GM18499 (cell line): Measurements from ENCODE around the gene PPCDC.

Experiments
- ATAC-seq: cut with Tn5 transposase; IDR thresholded peaks from one replicate; pipeline ENCODE4 v1.9.1; 2021; ENCODE audit warnings: moderate number of reproducible peaks; ENCODE audit not compliant: insufficient read depth, unreplicated experiment

The PPCDC gene, protein sequence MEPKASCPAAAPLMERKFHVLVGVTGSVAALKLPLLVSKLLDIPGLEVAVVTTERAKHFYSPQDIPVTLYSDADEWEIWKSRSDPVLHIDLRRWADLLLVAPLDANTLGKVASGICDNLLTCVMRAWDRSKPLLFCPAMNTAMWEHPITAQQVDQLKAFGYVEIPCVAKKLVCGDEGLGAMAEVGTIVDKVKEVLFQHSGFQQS

DNA sequence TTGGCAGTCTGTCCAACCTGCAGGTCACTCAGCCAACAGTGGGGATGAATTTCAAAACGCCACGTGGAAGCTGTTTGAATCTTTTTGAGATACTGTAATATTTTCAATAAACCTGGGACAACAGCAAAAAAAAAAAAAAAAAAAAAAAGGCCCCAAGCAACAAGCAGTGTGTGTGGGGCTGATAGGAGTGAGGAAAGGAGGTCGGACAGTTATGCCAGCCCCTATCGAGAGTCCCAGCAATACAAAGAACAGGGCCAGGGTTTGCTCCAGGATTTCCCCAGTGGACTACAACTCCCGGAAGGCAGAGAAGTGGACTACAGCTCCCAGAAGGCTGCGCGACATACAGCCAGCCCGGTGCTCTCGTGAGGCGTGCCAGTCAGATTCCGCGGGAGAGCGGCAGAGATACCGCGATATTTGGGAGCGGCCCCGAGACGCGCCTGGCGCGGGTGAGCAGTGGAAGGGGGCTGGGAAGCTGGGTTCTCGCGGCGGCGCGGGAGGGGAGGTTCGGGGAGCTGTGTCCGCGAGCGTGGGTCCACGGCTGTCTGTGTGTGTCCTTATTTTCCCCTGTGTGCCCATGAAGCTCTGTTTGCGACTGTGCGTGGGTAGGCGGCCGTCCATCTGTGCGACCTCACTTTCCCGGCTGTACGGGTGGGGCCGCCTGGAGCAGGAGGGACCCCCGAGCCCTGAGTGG lies at the start of gene PPCDC:
Gene PPCDC (plus strand): TSS at position 410 of the 691 bp plus-strand sequence. CDS start 4,729 bp downstream, outside the sequence.
- peak; percentile 89 for ATAC-seq

GRCh38 chr15:74976159-74976558 lies 47.2 kb upstream of the PPCDC start:
- no peak for ATAC-seq

GRCh38 chr15:74977599-74977998 lies 45.8 kb upstream of the PPCDC start:
- ATAC-seq = no peak

DNA sequence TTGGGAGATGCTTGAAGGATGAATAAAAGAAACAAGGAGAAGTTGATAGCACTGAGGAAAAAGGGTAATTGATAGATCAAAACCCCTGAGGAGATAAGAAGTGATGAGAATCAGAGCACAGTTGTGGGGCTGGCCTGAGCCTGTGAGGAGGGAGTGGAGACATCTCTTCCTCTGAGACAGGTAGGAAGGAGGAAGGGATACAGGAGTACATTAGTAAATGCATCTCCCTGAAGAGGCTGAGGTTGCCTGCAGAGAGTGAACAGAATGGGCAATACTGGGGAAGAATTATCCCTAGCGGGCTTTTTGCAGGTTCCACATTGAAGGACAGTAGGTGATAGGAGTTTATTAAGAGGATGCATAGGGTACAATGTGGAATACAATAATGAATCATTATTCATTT lies 45.3 kb upstream of the PPCDC start:
- no peak for ATAC-seq

DNA sequence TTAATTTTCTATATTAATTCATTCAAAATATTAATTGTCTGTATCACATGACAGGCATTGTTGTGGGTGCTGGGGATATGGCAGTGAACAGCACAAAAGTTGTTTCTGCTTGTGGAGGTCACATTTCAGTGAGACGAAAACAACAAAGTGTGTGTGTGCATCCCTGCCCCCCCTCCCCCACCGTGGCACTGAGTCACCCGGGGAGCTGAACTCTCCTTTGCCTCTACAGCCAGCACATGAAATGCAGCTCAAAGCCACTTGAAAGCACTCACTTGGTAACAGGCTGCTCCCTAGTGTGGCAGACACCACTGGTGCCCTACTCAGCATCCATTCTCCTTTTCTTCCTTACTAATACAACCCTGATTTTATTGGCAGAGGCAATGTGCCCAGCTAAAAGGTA lies 44.9 kb upstream of the PPCDC start:
- ATAC-seq = no peak

DNA sequence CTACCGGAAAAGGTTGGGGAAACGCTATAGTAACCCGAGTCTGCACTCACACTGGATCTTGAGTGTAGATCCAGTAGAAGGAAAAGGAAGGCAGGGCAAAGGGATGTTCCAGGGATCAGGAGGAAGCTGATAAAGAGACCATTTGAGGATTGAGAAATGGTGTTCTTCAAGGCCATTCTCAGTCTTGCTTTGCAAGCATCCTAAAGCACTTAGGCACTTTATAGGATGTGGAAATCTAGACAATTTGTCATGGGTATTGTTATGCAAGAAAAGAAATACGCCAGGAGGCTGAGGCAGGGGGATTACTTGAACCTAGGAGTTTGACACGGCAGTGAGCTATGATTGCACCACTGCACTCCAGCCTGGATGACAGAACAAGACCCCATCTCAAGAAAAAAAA lies 41.2 kb upstream of the PPCDC start:
- ATAC-seq = no peak

- ATAC-seq = no peak
These were observed 39.6 kb upstream of the PPCDC start for GRCh38 chr15:74983725-74984231.

- ATAC-seq = no peak
These were observed 35.2 kb upstream of the PPCDC start for GRCh38 chr15:74988007-74988800.

DNA sequence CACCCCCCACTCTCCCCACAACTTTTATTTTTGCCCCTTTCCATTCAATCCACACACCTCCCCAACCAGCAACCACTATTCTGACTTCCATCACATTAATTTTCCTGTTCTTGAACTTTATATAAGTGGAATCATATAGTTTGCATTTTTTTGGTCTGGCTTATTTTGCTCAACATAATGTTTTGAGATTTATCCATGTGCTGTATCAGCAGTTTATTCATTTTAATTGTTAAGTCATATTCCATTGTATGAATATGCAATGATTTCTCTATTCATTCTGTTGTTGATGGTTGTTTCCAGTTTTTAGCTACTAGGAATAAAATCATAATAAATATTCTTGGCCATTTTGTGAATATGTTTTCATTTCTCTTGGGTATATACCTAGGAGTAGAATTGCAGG lies 33.9 kb upstream of the PPCDC start:
- ATAC-seq = no peak

- ATAC-seq = no peak
These were observed 30.8 kb upstream of the PPCDC start for GRCh38 chr15:74992619-74993018.

GRCh38 chr15:74994236-74994635 lies 29.2 kb upstream of the PPCDC start:
- no peak for ATAC-seq

- ATAC-seq = no peak
These were observed 28.7 kb upstream of the PPCDC start for GRCh38 chr15:74994685-74995084.

DNA sequence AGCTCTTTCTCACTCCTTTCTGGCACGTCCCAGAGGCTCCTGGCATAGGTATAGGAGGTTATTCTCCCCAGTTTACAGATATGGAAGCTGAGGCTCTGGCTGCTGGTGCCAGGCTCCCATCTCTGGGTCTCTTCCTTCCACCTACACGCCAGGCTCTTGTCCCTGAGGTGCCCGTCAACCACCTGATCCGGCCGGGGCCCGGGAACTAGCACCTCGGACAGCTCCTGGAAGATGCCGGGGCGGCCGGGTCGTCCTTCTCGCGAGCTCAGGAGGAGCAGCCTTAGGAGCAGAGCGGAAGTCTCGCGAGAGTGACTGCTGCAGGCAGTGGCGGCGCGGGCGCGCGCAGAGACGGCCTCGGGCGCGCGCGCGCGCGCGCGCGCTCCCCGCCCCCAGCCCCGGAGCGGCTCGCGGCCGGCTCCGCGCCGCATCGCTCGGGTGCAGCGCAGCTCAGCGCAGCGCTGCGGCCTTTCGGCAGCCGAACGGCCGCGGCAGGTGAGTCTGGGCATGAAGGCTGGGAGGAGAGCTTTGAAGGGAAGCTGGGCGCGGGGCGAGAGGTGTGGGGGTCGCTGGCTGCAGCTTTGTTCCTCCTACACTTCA lies 28.1 kb upstream of the PPCDC start, which contains the start of gene SCAMP5:
Gene SCAMP5 (plus strand): TSS at position 382 of the 597 bp plus-strand sequence. CDS start 16,277 bp downstream, outside the sequence.
- no peak for ATAC-seq

DNA sequence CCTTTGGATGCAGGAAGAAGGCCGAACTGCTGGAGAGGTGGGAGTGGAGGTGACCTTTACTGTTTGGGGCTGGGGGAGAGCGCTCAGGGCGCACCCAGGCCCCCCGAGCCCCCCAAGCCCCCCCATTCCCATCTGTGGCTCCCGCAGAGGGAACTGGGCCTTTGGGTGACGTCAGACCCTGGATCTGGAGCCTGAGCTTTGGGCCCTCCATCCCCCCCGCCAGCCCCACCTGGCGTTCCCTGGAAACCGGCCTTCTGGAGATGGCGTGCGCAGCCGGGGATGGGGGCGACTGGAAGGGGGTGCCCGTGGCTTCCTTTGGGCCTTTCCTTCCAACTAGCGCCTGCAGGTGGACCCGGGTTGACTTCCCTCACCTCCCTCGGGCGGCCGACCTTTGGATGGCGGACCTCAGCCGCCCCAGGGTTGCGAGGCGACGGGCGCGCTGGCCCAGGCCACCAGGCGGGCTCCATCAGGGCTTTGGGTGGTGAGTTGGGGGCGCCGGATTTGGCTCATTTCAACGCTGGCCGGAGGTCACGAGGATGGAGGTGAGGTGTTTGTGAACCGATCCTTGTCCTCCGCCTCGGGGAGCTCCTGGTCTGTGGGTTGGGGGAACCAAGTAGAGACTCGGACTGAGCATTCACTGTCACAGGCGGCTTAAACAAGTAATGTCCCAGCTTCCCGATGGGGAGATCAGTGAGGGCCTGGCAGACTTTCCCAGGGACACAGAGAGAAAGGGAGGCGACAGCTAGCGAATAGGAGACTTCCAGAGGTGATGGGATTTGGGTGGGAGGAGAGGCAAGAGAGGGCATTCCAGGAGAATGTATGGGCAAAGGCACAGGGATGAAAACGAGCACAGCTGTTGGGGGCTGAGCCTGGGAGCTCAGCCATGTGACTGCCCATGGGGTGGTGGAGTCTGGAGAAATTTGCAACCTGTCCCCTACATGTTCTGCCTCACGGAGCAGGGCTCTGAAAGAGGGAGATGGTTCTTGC lies 27.3 kb upstream of the PPCDC start:
- ATAC-seq = no peak

GRCh38 chr15:74997141-74997540 lies 26.2 kb upstream of the PPCDC start:
- no peak for ATAC-seq

- ATAC-seq = no peak
These were observed 25.8 kb upstream of the PPCDC start for GRCh38 chr15:74997543-74997942.

GRCh38 chr15:75001310-75001709 lies 22.1 kb upstream of the PPCDC start:
- no peak for ATAC-seq

DNA sequence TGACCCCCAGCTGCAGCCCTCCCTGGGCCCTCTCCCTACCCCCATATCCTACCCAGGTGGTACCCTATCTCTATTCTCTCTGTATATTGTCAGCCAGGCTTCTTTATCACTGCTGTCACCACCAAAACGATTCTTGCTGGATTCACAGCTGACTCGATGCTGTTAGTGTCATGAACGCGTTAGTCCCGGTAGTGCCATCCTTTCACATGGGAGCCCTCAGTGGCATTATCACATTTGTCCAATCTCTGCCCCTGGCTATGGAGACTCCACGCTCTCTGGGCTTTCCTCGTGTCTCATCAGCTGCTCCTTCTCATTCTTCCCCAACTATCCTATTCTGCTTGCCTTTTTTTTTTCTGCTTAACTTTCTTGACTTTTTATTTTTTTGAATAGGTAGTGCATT lies 21.0 kb upstream of the PPCDC start:
- no peak for ATAC-seq

DNA sequence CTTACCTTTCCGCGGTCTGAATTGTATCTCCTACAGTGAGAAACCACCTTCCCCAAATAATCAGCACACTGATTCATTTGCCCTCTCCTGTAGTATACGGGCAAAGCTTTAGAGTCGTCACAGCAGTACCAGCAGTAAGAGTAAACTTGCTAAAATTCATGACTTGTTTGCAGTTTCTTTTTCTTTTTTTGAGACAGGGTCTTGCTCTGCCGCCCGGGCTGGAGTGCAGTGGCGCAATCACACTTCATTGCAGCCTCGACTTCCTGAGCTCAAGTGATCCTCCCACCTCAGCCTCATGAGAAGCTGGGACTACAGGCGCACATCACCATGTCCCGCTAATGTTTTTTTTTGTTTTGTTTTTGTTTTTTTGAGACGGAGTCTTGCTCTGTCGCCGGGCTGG lies 16.2 kb upstream of the PPCDC start:
- no peak for ATAC-seq
